A172 (cell line): ENCODE measurements around the gene NDUFB5. TPM values are rescaled to one million over a fixed set of nuclear protein-coding genes. Genes with fewer than 3 reads are reported as not detected.

Source experiments
- DNase-seq: peaks from one replicate; pipeline ENCODE4 v3.0.0-alpha.2; 2015; ENCODE audit warnings: low spot score
- total RNA-seq: library from RNA; depleted of rRNA; stranded (reverse); fragments of >200 nt; shearing (Covaris generic); gene quantifications from 2 replicates; pipeline ENCODE4 v1.2.3, GENCODE V29; 2014; rRNA removed

The NDUFB5 gene
- total RNA-seq, 1 experiment from 2014 or later, result 316 TPM

GRCh38 chr3:179676081-179676480 lies 71.5 kb downstream of the NDUFB5 start:
- no peak for DNase-seq

Other genes with a start within 250 kb of the NDUFB5 start
- 73.3 and 92.5 TPM in 2 replicates for gene GNB4, start 153.3 kb upstream of the NDUFB5 start, total RNA-seq
- gene ACTL6A, start 41.9 kb upstream of the NDUFB5 start, total RNA-seq, result 293 and 321 TPM in 2 replicates
- gene MRPL47, start 156 bp upstream of the NDUFB5 start, total RNA-seq, result 184 and 189 TPM in 2 replicates
- gene USP13, start 48.2 kb downstream of the NDUFB5 start, total RNA-seq, result 13.8 and 16.9 TPM in 2 replicates